Measurements from ENCODE around the gene BTBD17.

BTBD17 gene

GRCh38 chr17:74350486-74350885 lies 11.2 kb downstream of the BTBD17 start:
- TF ChIP-seq CTCF (IDR thresholded peaks at IDR 0.05; ENCODE audit: low read depth, low read length), result no peak
- H3K4me3 ChIP-seq (ENCODE audit: low read depth, low read length), result no peak overlapping the region

- H3K4me3 ChIP-seq (ENCODE audit: low read depth, low read length), result no peak overlapping the region
- TF ChIP-seq CTCF (IDR thresholded peaks at IDR 0.05; ENCODE audit: low read depth, low read length), result no peak
Measured at GRCh38 chr17:74349120-74349519, 12.5 kb downstream of the BTBD17 start.

- H3K4me3 ChIP-seq (ENCODE audit: low read depth, low read length), result no peak overlapping the region
- TF ChIP-seq CTCF (IDR thresholded peaks at IDR 0.05; ENCODE audit: low read depth, low read length), result no peak
Measured at GRCh38 chr17:74347646-74348045, 14.0 kb downstream of the BTBD17 start.

- H3K4me3 ChIP-seq (ENCODE audit: low read depth, low read length), result no peak overlapping the region
- no peak for TF ChIP-seq CTCF (IDR thresholded peaks at IDR 0.05; ENCODE audit: low read depth, low read length)
Measured at GRCh38 chr17:74345433-74346241, 16.0 kb downstream of the BTBD17 start.

GRCh38 chr17:74344658-74345057 lies 17.0 kb downstream of the BTBD17 start:
- no peak for TF ChIP-seq CTCF (IDR thresholded peaks at IDR 0.05; ENCODE audit: low read depth, low read length)
- H3K4me3 ChIP-seq (ENCODE audit: low read depth, low read length), result no peak overlapping the region

GRCh38 chr17:74343526-74344284 lies 18.0 kb downstream of the BTBD17 start:
- no peak for TF ChIP-seq CTCF (IDR thresholded peaks at IDR 0.05; ENCODE audit: low read depth, low read length)
- H3K4me3 ChIP-seq (ENCODE audit: low read depth, low read length), result no peak overlapping the region

- TF ChIP-seq CTCF (IDR thresholded peaks at IDR 0.05; ENCODE audit: low read depth, low read length), result no peak
Measured at GRCh38 chr17:74343121-74343520, 18.5 kb downstream of the BTBD17 start.

More at GRCh38 chr17:74343121-74343520, 18.5 kb downstream of the BTBD17 start:
- H3K4me3 ChIP-seq (ENCODE audit: low read depth, low read length), result no peak overlapping the region
